ENCODE results near the gene VKORC1.

The VKORC1 gene

DNA sequence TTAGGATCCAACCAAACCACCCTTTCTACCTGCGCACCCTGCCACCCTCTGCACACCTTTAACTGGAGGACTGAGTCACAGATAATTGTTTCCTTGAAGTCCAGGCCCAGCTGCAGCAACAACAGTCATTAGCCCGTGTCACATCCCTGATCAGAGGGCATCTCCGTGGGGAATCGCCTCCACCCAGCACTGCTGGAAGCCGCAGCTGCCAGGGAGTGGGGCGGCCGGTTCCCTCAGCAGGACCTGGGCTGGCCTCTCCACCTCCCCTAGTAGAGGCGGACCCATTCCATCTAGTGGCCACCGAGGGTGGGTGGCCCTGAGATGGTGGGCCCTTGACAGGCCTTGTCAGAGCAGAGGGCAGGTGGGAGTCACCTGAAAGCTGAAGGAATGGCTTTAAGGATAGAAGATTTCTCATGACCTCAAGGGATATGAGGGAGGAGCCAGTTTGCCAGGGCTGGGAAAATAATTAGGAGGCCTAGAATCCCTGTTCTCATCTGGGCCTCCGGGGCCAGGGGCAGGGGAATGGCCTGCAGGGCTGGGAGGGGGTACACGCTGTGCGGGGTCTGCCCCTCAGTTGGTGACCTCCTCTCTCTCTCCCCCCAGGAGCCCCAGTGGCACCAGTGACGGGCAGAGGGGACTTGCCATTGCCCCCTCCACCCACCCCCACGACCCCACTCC is 12.1 kb downstream of the VKORC1 start:
- no peak overlapping the region for H2BK12ac ChIP-seq (ENCODE audit: low read length in 2 of 2)

DNA sequence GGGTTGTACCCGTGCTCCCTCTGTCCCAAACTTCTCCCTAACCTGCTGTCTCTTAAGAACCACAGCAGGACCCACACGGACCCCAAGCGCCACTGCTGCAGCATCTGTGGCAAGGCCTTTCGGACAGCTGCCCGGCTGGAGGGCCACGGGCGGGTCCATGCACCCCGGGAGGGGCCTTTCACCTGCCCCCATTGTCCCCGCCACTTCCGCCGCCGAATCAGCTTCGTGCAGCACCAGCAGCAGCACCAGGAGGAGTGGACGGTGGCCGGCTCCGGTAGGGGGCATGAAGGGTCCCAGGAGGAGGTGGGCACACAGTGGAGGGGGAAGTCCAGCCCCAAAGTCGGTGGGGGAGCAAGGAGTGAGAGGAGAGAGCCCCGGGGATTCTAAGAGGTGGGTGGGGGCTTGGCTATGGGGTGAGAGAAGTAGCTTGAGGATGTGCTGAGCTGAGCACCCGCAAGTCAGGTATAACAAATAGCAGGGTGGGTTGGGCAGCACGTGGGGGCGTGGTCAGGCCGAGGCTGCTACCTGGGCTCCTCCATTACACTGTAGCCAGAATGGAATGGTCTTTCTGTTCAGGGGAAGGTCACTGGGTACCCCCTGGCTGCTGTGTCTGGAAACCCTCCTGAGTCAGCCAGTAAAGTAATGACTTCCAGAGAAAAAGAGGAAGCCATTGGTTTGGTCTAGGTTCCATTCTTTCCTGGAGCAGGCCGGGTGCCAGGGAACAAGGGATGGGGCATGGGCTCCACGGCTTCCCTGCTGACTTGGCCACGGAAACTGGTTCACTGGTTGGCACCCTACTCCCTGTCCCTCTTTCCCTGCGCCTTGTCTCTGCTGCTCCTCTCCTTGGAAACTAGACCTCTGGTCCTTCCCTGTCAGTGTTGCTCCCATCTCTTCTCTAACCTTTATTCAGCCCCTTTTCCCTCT is 12.9 kb downstream of the VKORC1 start:
- DNase-seq, result no peak
- WGBS, result 93% methylated on average over 26 of the region's 26 CpGs
- Histone ChIP-seq H2BK120ac (ENCODE audit: low read depth, low read length) (no peak overlapping the region), H3K27me3 (ENCODE audit: control insufficient read depth in 1 of 2, insufficient read depth in 1 of 2, low read length in 2 of 2) (no peaks in the 10 kb centered on the region), H3K14ac (ENCODE audit: low read length in 2 of 2) (no peak overlapping the region), H4K8ac (ENCODE audit: low read length) (peak overlapping the region; percentile 35), H3K4me2 (ENCODE audit: low read length, poor library complexity, severe bottlenecking) (no peak overlapping the region), H3K4me1 (ENCODE audit: control insufficient read depth, insufficient read depth, low read depth, low read length) (peaks cover 18% of the 10 kb centered on the region), H2BK12ac (ENCODE audit: low read length in 2 of 2) (no peak overlapping the region), H3K4me3 (ENCODE audit: insufficient read depth in 1 of 2, low read depth in 1 of 2, low read length in 2 of 2) (no peak overlapping the region), H3K27ac (ENCODE audit: low read length, poor library complexity, severe bottlenecking) (no peak overlapping the region), H2BK15ac (ENCODE audit: low read depth, poor library complexity, severe bottlenecking) (no peak overlapping the region), H2BK5ac (ENCODE audit: low read depth, low read length, poor library complexity, severe bottlenecking) (no peak overlapping the region), H2AFZ (ENCODE audit: low read depth, low read length) (no peak overlapping the region), H3K23ac (ENCODE audit: low read length in 2 of 2) (no peak overlapping the region), H3K9me3 (ENCODE audit: control insufficient read depth, low read length) (no peaks in the 10 kb centered on the region), H3K79me1 (replicated peaks; ENCODE audit: low read length, poor library complexity, severe bottlenecking) (peaks cover 70% of the 10 kb centered on the region), H2AK5ac (ENCODE audit: low read length, severe bottlenecking) (no peak overlapping the region), H4K91ac (ENCODE audit: low read length) (no peak overlapping the region), H3K4ac (ENCODE audit: low read depth in 1 of 2, low read length in 2 of 2) (no peak overlapping the region), H3K36me3 (ENCODE audit: control insufficient read depth in 1 of 2, insufficient read depth in 2 of 2, low read depth in 1 of 2, low read length in 2 of 2) (peaks cover 98 to 100% of the 10 kb centered on the region in 2 experiments), H3K18ac (ENCODE audit: low read depth in 1 of 2, low read length in 2 of 2) (no peak overlapping the region), H3K9ac (ENCODE audit: low read length) (peak overlapping the region; percentile 41)

More for the DNA sequence above, 12.1 kb downstream of the VKORC1 start:
- Histone ChIP-seq H3K9ac (ENCODE audit: low read length) (peak overlapping the region; percentile 41), H4K91ac (ENCODE audit: low read length) (no peak overlapping the region), H3K27me3 (ENCODE audit: control insufficient read depth in 1 of 2, insufficient read depth in 1 of 2, low read length in 2 of 2) (no peaks in the 10 kb centered on the region), H3K4me1 (ENCODE audit: control insufficient read depth, insufficient read depth, low read depth, low read length) (peaks cover 21% of the 10 kb centered on the region), H3K18ac (ENCODE audit: low read depth in 1 of 2, low read length in 2 of 2) (no peak overlapping the region), H2BK5ac (ENCODE audit: low read depth, low read length, poor library complexity, severe bottlenecking) (no peak overlapping the region), H4K8ac (ENCODE audit: low read length) (peak overlapping the region; percentile 57), H3K4me2 (ENCODE audit: low read length, poor library complexity, severe bottlenecking) (no peak overlapping the region), H3K36me3 (ENCODE audit: control insufficient read depth in 1 of 2, insufficient read depth in 2 of 2, low read depth in 1 of 2, low read length in 2 of 2) (peaks cover 98 to 99% of the 10 kb centered on the region in 2 experiments), H2AK5ac (ENCODE audit: low read length, severe bottlenecking) (no peak overlapping the region), H3K4me3 (ENCODE audit: insufficient read depth in 1 of 2, low read depth in 1 of 2, low read length in 2 of 2) (no peak overlapping the region), H3K9me3 (ENCODE audit: control insufficient read depth, low read length) (no peaks in the 10 kb centered on the region), H3K79me1 (replicated peaks; ENCODE audit: low read length, poor library complexity, severe bottlenecking) (peaks cover 66% of the 10 kb centered on the region), H3K14ac (ENCODE audit: low read length in 2 of 2) (no peak overlapping the region), H3K23ac (ENCODE audit: low read length in 2 of 2) (no peak overlapping the region), H3K4ac (ENCODE audit: low read depth in 1 of 2, low read length in 2 of 2) (no peak overlapping the region), H3K27ac (ENCODE audit: low read length, poor library complexity, severe bottlenecking) (no peak overlapping the region), H2BK15ac (ENCODE audit: low read depth, poor library complexity, severe bottlenecking) (no peak overlapping the region), H2BK120ac (ENCODE audit: low read depth, low read length) (no peak overlapping the region), H2AFZ (ENCODE audit: low read depth, low read length) (no peak overlapping the region)
- WGBS, result 94% methylated on average over 14 of the region's 14 CpGs
- DNase-seq, result no peak

DNA sequence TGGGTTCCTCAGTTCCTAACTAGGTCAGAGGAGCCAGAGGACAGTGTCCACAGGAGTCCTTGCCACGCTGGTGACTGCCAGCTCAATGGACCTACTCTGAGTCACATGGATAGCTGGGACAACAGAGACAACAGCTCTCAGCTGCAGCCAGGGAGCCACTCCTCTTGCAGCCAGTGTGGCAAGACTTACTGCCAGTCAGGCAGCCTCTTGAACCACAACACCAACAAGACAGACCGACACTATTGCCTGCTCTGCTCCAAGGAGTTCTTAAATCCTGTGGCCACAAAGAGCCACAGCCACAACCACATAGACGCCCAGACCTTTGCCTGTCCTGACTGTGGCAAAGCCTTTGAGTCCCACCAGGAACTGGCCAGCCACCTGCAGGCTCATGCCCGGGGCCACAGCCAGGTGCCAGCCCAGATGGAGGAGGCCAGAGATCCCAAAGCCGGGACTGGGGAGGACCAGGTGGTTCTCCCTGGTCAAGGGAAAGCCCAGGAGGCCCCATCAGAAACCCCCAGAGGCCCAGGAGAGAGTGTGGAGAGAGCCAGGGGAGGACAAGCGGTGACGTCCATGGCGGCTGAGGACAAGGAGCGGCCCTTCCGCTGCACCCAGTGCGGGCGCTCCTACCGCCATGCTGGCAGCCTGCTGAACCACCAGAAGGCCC is 13.7 kb downstream of the VKORC1 start:
- DNase-seq, result no peak
- Histone ChIP-seq H3K4me1 (ENCODE audit: control insufficient read depth, insufficient read depth, low read depth, low read length) (peaks cover 21% of the 10 kb centered on the region), H3K23ac (ENCODE audit: low read length in 2 of 2) (no peak overlapping the region), H3K27ac (ENCODE audit: low read length, poor library complexity, severe bottlenecking) (no peak overlapping the region), H3K14ac (ENCODE audit: low read length in 2 of 2) (no peak overlapping the region), H3K9me3 (ENCODE audit: control insufficient read depth, low read length) (no peaks in the 10 kb centered on the region), H3K4me2 (ENCODE audit: low read length, poor library complexity, severe bottlenecking) (no peak overlapping the region), H3K18ac (ENCODE audit: low read depth in 1 of 2, low read length in 2 of 2) (no peak overlapping the region), H2AFZ (ENCODE audit: low read depth, low read length) (no peak overlapping the region), H4K91ac (ENCODE audit: low read length) (no peak overlapping the region), H3K27me3 (ENCODE audit: control insufficient read depth in 1 of 2, insufficient read depth in 1 of 2, low read length in 2 of 2) (no peaks in the 10 kb centered on the region), H4K8ac (ENCODE audit: low read length) (no peak overlapping the region), H2BK12ac (ENCODE audit: low read length in 2 of 2) (no peak overlapping the region), H3K4ac (ENCODE audit: low read depth in 1 of 2, low read length in 2 of 2) (no peak overlapping the region), H3K36me3 (ENCODE audit: control insufficient read depth in 1 of 2, insufficient read depth in 2 of 2, low read depth in 1 of 2, low read length in 2 of 2) (peaks cover 99 to 100% of the 10 kb centered on the region in 2 experiments), H2BK120ac (ENCODE audit: low read depth, low read length) (no peak overlapping the region), H2AK5ac (ENCODE audit: low read length, severe bottlenecking) (no peak overlapping the region), H3K79me1 (replicated peaks; ENCODE audit: low read length, poor library complexity, severe bottlenecking) (peaks cover 71% of the 10 kb centered on the region), H3K9ac (ENCODE audit: low read length) (no peak overlapping the region), H3K4me3 (ENCODE audit: insufficient read depth in 1 of 2, low read depth in 1 of 2, low read length in 2 of 2) (no peak overlapping the region), H2BK15ac (ENCODE audit: low read depth, poor library complexity, severe bottlenecking) (no peak overlapping the region), H2BK5ac (ENCODE audit: low read depth, low read length, poor library complexity, severe bottlenecking) (no peak overlapping the region)
- WGBS, result 97% methylated on average over 13 of the region's 13 CpGs
